PC-9 (cell line): ENCODE measurements around the gene IMMP2L.

Experiments used
- EZH2 ChIP-seq: fragments of 200-600 bp; sonication (generic); IDR thresholded peaks from 2 replicates; pipeline ENCODE4 v1.8.0; 2017; ENCODE audit warnings: antibody characterized with exemption, low read depth
- TF ChIP-seq, protein P1 (sequence below): fragments of 200-600 bp; sonication (generic); conservative IDR thresholded peaks from 2 replicates; pipeline ENCODE4 v1.6.1; 2017; ENCODE audit warnings: mixed run types, antibody characterized with exemption, mild to moderate bottlenecking, moderate library complexity

DNA sequence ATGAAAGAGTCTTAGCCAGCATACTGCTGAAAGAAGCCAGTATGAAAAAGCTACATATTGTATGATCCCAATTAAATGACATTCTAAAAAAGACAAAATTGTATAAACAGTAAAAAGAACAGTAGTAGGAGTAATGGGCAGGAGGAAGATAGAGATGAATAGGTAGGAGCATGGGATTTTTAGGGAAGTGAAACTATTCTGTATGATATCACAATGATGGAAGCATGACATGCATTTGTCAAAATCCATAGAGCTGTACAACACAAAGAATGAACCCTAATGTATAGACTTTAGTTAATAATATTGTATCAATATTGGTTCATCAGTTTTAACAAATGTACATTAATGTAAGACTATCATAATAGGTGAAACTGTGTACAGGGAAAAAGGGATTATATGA is 147.9 kb downstream of the IMMP2L start:
- TF ChIP-seq, protein P1, sequence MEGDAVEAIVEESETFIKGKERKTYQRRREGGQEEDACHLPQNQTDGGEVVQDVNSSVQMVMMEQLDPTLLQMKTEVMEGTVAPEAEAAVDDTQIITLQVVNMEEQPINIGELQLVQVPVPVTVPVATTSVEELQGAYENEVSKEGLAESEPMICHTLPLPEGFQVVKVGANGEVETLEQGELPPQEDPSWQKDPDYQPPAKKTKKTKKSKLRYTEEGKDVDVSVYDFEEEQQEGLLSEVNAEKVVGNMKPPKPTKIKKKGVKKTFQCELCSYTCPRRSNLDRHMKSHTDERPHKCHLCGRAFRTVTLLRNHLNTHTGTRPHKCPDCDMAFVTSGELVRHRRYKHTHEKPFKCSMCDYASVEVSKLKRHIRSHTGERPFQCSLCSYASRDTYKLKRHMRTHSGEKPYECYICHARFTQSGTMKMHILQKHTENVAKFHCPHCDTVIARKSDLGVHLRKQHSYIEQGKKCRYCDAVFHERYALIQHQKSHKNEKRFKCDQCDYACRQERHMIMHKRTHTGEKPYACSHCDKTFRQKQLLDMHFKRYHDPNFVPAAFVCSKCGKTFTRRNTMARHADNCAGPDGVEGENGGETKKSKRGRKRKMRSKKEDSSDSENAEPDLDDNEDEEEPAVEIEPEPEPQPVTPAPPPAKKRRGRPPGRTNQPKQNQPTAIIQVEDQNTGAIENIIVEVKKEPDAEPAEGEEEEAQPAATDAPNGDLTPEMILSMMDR, result no peak
- no peak for TF ChIP-seq EZH2
